Eye (tissue), 1 donor: ENCODE data around the gene RHOBTB1.

Experiments used
- DNase-seq: peaks from one replicate; pipeline ENCODE4 v3.0.0-alpha.2; 2015

The RHOBTB1 gene

DNA sequence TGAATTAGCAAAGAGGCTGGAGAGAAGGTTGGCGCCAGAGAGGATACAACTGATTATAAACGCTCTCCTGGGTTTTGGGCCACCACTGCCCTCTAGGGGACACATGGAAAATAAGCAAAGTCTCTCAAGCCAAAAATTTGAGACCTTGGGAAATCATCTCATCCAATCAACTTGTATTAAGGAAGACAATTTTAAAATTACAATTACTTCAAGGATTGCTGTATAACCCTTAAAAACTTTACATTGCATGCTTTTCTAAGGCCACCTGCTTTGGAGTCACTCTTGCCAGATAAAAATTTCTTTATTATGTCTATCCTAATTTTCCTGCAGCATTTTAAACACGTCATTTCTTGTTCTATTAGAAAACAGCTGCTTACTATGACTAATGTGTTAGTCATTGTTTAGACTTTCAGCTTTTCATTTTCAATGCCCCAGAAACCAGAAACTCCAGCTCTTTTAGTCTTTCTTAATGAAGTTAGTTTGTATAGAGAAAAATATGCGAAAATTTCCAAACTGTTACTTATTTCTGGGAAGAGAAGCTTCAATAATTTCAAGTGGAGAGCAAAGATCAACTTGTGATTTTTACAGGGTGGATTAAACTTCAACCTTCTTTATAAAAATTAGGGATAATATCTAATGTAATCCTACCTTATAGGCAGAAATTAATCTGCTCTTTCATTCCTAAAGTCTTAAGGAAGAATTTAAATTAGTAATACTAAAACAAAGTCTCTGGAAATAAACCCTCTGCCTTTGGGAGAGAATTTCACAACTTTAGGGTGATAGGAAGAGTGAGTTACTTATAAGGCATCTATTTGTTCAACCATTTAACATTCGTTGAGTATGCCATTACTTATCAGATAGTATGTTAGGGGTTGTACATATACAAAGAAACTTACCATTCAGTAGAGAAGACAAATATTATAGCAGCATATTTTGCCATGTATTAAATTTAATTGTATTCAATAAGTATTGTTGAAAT lies 20.6 kb upstream of the RHOBTB1 start:
- DNase-seq, result peak; percentile 88

DNA sequence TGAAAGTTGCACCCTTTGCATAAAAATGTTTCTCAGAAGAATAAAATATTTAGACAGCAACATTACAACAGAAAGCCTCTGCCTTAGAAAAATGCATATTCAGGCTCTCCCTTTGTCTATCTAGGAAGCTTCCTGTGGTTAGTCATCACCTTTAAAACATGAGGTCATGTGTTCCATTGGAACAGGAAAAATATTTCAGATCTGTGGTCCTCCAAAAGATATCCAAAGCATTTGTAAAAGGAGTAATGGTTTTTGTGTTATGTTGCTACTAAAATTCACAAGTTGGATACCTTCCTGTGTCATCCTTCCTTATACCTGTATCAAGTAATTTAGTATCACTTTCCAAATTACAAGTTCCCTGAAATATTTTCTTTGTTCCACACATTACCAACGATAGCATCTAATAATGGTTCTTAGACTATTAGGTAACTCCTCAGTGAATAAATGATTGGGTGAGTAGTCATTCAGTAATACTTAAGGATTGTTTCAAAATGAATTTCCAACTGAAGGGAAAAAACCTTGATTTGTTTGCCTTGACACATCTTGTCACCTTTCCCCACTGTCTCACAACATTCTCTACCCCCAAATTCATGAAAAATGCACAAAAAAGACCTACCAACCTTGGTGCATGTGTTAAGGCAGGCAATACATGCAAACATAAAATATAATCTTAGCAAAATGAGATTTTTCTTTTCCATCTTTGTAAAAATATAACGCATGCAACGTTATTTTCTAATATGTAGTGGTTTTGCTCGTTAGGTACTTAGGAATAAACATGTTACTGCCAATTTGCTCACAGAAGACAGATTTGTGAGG lies 19.7 kb upstream of the RHOBTB1 start:
- no peak for DNase-seq

DNA sequence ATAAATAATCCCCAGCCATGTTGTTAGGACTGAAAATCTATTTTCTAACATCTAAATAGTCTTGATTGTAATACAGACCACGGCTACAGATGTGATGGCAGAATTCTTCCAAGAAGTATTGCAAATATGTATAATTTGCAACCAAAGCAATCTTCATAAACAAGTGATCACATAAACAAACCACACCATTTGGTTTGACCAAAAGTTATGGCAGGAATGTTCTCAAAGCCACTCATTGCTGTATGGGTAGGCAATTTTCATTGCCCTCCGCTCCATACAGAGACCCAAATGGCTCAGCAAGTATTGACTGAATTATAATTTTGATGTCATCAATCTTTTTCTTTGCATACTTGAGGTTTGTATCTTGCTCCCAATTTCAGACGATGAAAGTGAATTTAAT lies 19.0 kb upstream of the RHOBTB1 start:
- DNase-seq, result no peak

DNA sequence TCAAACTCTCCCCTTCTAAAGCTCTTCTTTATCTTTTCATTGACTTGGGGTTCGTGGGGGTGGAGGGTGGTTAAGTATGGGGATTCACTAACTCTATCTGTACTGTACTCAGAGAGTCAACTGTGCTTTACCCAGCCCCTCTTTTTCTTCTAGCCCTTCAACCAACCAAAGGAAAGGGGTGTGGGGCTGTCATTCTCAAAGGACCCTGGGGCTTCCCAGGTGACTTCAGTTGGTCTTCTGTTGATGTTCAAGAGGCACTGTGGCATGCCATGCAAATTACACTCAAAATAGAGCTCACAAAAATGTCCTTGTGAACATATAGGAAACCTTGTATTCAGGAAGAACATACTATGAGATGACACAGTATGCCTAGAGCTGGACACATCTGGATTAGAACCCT lies 16.9 kb upstream of the RHOBTB1 start:
- DNase-seq, result no peak

- DNase-seq, result no peak
Measured at GRCh38 chr10:60960031-60960430, 16.0 kb upstream of the RHOBTB1 start.

- DNase-seq, result no peak
Measured at GRCh38 chr10:60958892-60959601, 15.1 kb upstream of the RHOBTB1 start.

- DNase-seq, result no peak
Measured at GRCh38 chr10:60957667-60958221, 13.8 kb upstream of the RHOBTB1 start.

DNA sequence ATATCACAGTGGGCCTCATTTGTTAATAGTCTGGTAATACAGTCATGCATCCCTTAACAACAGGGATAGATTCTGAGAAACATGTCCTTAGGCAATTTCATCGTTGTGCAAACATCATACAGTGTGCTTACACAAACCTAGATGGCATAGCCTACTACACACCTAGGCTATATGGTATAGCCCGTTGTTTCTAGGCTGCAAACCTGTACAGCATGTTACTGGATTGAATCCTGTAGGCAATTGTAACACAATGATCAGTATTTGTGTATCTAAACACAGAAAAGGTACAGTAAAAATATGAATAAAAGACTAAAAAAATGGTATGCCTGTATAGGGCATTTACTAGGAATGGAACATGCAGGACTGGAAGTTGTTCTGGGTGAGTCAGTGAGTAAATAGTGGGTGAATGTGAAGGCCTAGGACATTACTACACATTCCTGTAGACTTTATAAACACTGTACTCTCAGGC lies 12.0 kb upstream of the RHOBTB1 start:
- DNase-seq, result no peak

GRCh38 chr10:60955316-60955715 lies 11.3 kb upstream of the RHOBTB1 start:
- no peak for DNase-seq

DNA sequence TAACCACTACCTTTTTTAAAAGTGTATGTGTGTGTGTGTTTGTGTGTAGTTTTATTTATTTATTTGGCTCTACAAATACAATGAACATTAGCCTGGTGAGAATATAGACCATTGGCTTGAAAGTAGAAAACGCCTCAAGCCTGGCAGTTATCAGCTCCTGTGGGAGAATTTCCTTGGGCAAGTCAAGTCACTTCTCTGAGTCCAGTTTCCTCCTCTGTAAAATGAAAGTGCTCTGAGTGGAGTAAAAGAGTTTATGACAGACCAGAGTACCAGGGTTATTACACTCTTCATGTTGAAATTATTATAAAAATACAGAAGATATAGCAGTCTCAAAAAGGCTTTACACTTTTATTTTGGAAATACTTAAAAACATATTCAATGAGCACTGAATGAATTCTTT lies 10.1 kb upstream of the RHOBTB1 start:
- no peak for DNase-seq

DNA sequence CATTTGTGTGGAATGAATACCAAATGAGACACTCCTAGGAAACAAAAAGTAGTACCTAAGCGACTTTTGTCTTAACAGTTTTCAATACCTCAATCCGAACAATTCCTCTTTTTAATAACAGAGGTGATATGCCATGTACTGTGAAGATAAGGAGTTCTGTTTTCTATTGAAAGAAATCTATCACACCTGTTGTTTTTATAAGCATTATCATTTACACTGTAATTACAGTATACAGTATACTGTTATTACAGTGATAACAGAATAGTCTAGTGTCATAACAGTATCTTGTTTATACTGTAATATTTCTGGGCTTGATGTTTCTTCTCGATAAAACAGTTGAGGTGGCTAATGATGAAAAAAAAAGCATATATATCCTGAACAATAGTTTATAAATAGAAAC lies 9.4 kb upstream of the RHOBTB1 start:
- no peak for DNase-seq

- DNase-seq, result no peak
Measured at GRCh38 chr10:60952846-60953220, 8.8 kb upstream of the RHOBTB1 start.

DNA sequence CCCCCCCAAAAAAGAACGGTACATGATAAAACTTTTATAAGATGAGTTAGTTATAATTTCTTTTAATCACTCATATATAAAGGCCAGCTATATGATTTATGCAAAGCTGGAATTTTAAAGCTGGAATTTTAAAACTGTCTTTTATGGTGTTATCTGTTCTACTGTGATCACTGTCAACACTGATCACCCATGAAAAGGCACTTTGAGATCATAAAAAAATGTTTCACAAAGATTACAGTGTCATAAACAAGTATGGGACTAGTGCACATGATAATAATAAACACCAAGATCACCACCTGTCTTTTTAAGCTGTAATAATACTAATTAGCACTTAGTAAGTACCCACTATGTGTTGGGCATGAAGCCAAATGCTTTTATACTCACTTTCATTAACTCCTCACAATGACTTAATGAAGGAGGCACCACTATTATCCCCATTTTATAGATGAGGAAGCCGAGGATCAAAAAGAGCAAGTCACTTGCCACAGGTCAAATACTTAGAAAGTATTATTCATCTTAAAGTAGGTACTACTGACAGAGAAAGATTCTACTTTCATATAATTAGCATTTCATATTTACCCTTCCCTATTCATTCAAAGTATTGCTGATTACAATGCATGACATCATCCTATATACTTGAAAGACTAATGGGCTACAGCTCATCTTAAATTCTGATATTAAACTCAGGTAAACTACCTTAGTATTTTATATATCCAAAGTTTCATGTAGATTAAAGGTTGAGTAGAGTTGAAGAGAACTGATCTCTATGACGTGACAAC lies 8.3 kb upstream of the RHOBTB1 start:
- no peak for DNase-seq

GRCh38 chr10:60951272-60951724 lies 7.3 kb upstream of the RHOBTB1 start:
- DNase-seq, result no peak

- no peak for DNase-seq
Measured at GRCh38 chr10:60950300-60950699, 6.3 kb upstream of the RHOBTB1 start.

DNA sequence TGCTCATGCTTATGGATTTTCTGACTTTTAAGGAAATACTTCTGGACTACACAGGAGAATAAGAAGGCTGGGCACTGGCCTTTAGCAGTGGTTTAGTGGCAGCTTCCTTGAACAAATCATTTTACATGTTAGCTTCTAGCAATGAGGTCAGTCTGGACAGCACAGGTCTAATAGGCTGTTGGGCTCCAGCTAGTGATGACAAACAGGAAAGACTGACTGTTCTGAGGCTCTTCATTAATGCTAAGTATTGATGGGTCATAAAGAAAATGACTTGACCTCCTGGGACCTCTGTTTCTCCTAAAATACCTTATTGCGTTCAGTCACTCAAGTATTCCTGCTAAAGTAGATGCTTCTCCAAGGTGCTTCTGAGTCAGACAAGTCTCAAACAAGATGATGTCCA lies 4.9 kb upstream of the RHOBTB1 start:
- no peak for DNase-seq

DNA sequence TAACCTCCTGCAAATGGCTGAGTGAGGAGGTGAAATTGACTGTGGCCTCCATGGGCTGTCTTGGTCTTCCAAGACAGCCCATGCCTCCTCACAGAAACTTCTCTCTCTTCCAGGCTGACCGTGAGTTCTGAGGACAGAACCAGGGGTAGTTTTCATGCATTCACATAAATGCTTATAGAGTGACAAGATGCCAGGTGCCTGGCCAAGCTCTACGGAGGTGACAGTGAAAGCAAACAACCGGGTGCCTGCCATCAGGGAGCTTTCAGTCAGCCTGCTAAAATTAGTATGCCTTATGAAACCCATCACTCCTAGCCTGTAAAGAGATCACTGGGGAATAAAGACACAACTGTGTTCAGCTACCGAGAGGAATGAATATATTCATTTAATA lies 919 bp upstream of the RHOBTB1 start:
- no peak for DNase-seq

GRCh38 chr10:60943316-60944057 lies 498 bp downstream of the RHOBTB1 start:
- DNase-seq, result peak; percentile 93

DNA sequence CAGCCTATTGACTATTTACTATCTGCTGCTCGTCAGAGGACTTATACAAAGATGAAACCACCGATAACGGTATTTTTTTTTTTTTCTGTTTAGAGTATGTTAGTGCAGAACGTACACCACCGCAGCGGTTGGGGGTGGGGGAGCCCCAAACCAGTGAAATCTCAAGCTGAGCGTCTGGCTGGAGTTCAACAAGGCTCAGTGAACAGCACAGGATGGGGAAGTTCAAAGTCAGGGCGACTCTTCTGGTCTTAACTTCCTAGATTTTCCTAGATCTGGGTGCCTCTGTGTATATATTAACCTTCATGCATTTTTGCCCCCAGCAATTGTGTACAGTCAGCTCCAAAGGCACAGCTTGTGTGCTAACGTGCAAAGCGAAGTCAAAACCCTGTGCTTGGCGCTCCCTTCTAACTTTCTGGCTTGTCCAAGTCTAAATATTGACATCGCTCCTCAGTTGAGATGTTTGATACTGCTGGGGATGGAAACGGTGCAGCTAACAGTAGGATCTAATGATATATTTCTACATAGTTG lies 1.1 kb downstream of the RHOBTB1 start:
- peak; percentile 75 for DNase-seq

DNA sequence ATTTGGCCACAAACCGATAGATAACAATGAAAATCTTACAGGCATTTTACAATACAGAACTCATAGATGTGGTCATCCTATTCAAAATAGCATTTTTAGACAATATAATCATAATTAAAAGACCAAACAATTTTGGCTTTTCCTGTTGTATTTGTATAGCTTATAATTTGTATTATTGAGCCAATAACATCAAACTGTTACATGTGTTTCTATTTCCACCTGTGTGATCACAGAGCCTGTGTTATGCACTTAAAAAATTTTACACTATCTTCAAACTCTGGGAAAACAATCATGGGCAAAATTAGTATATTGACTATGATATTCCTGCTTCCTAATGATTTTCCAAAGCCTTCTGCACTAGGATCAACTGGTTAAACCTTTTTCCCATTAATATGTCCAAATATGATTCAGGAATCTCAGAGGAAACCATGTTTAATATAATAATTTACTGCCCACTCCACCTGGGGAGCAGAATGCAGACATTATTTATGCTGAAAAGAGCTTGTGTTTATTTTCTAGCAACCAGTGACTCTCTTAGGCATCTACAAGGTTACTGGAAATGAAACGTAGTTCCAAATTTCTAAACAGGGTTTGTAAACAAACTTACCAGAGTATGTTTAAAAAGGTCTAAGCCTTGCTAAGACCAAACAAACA lies 1.7 kb downstream of the RHOBTB1 start:
- no peak for DNase-seq
